K562 (cell line): ENCODE results near the gene SMURF1.

Experiments used
- TF ChIP-seq, protein P1 (sequence below): sonication (generic); formaldehyde crosslinking; IDR thresholded peaks from 2 replicates; pipeline ENCODE4 v1.5.0; 2020; ENCODE audit warnings: missing genetic modification reagents
- TF ChIP-seq, protein P2 (sequence below): sonication (generic); formaldehyde crosslinking; IDR thresholded peaks from 2 replicates; pipeline ENCODE4 v1.8.0; 2022; ENCODE audit warnings: missing genetic modification reagents, mild to moderate bottlenecking, borderline replicate concordance

DNA sequence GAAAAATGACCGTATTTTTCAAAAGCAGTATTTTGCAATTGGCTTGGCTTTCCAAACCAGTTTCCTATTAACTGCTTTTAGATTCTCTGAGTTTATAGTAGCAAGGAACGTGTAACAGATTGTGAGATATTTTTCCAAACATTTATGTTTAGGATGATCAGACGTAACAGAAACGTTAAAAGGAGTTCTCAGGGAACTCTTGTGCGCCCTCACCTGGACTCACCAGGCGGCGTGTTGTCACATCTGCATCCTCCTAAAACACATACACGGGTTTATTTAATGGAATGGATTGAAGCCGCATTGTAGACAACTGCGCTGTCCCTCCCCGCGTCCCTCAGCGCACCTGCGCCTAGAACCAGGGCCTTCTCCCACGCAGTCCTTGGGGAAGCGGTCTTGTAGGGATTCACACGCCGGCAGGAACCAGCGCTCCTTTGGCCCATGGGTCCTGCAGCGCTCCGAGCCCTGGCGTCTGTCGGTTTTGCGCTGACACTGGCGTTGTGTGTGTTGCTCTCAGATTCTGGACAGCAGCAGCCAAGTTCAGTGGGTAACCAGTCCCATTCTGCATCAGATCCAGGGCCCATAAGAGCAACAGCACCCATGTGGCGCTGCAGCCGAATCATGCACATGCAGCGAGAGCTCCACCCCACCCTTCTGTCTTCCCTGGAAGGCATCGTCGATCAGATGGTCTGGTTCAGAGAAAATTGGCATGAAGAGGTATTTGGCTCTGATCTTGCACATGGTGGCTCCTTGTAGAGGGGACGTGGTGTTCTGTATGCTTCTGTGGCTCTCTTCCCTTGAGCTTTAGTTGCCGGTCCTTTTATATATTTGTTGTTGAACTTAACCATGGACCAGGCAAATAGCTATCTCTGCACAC lies 150.6 kb downstream of the SMURF1 start:
- TF ChIP-seq, protein P1, sequence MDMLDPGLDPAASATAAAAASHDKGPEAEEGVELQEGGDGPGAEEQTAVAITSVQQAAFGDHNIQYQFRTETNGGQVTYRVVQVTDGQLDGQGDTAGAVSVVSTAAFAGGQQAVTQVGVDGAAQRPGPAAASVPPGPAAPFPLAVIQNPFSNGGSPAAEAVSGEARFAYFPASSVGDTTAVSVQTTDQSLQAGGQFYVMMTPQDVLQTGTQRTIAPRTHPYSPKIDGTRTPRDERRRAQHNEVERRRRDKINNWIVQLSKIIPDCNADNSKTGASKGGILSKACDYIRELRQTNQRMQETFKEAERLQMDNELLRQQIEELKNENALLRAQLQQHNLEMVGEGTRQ (CRISPR knock-in tag): no peak
- TF ChIP-seq, protein P2, sequence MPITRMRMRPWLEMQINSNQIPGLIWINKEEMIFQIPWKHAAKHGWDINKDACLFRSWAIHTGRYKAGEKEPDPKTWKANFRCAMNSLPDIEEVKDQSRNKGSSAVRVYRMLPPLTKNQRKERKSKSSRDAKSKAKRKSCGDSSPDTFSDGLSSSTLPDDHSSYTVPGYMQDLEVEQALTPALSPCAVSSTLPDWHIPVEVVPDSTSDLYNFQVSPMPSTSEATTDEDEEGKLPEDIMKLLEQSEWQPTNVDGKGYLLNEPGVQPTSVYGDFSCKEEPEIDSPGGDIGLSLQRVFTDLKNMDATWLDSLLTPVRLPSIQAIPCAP (CRISPR knock-in tag): no peak
